NCI-H1105 treated with DMSO at 0.1 percent for 48 hours (cell line): ENCODE measurements around the gene NABP2.
"Not testable (repeated sequence)": the region's sequence is repeated elsewhere in the genome, so short reads cannot be mapped to it uniquely, and the experiment has no call there.

Source experiments
- DNase-seq: peaks from one replicate; lab custom pipeline; 2025; lab: John Stamatoyannopoulos, UW

Gene NABP2

GRCh38 chr12:56244494-56244893 lies 20.4 kb downstream of the NABP2 start:
- DNase-seq: no peak

GRCh38 chr12:56247923-56248322 lies 23.8 kb downstream of the NABP2 start:
- no peak for DNase-seq

- no peak for DNase-seq
These were observed 24.6 kb downstream of the NABP2 start for GRCh38 chr12:56248711-56249110.

- no peak for DNase-seq
These were observed 28.5 kb downstream of the NABP2 start for GRCh38 chr12:56252649-56253048.

- DNase-seq: no peak
These were observed 28.9 kb downstream of the NABP2 start for GRCh38 chr12:56253091-56253490.

- no peak for DNase-seq
These were observed 31.5 kb downstream of the NABP2 start for GRCh38 chr12:56255671-56256070.

GRCh38 chr12:56256326-56256960 lies 32.3 kb downstream of the NABP2 start:
- DNase-seq: no peak

GRCh38 chr12:56257071-56257470 lies 32.9 kb downstream of the NABP2 start:
- DNase-seq: no peak

- peak; percentile 7 for DNase-seq
These were observed 33.4 kb downstream of the NABP2 start for GRCh38 chr12:56257491-56258067.

GRCh38 chr12:56258068-56258819 lies 34.1 kb downstream of the NABP2 start, which contains the start of gene ANKRD52:
Gene ANKRD52, minus strand, starts transcription at chr12:56258384. Its CDS starts 115 bp downstream, at chr12:56258269.
- peak; percentile 48 for DNase-seq

GRCh38 chr12:56258820-56259183 lies 34.7 kb downstream of the NABP2 start:
- no peak for DNase-seq

- no peak for DNase-seq
These were observed 36.2 kb downstream of the NABP2 start for GRCh38 chr12:56260380-56260779.

- DNase-seq: no peak
These were observed 36.8 kb downstream of the NABP2 start for GRCh38 chr12:56260921-56261320.

GRCh38 chr12:56261503-56262232 lies 37.5 kb downstream of the NABP2 start:
- no peak for DNase-seq

GRCh38 chr12:56262955-56263354 lies 38.8 kb downstream of the NABP2 start:
- not testable (repeated sequence) for DNase-seq

- DNase-seq: not testable (repeated sequence)
These were observed 42.0 kb downstream of the NABP2 start for GRCh38 chr12:56266068-56266692.

GRCh38 chr12:56266693-56267442 lies 42.7 kb downstream of the NABP2 start, which contains the start of gene COQ10A:
Gene COQ10A, plus strand, starts transcription at chr12:56266942. Its CDS starts 177 bp downstream, at chr12:56267119.
- DNase-seq: peak; percentile 64

GRCh38 chr12:56267443-56268071 lies 43.4 kb downstream of the NABP2 start:
- DNase-seq: no peak

GRCh38 chr12:56271031-56271430 lies 46.9 kb downstream of the NABP2 start:
- DNase-seq: no peak

- DNase-seq: not testable (repeated sequence)
These were observed 48.3 kb downstream of the NABP2 start for GRCh38 chr12:56272468-56272867.

GRCh38 chr12:56274299-56274698 lies 50.2 kb downstream of the NABP2 start:
- no peak for DNase-seq
